Mesendoderm (in vitro differentiated cells): Measurements from ENCODE around the gene RTKN.
A peak's percentile ranks its signal among the peaks of the same experiment; 100 is the strongest.
"Not testable (repeated sequence)": the region's sequence is repeated elsewhere in the genome, so short reads cannot be mapped to it uniquely, and the experiment has no call there.

Experiments used
- DNase-seq: peaks from one replicate; pipeline ENCODE4 v3.0.0; 2013
- H2AK5ac ChIP-seq: 2 replicates; pipeline ENCODE4 v1.6.1; 2013; ENCODE audit warnings: low read length, inconsistent platforms
- H2BK120ac ChIP-seq: 2 replicates; pipeline ENCODE4 v1.6.1; 2013; ENCODE audit warnings: low read depth, mild to moderate bottlenecking, low read length, moderate library complexity, mixed read lengths
- H2BK15ac ChIP-seq: replicated peaks from 2 replicates; pipeline ENCODE4 v1.6.1; 2013; ENCODE audit warnings: low read depth, mild to moderate bottlenecking, moderate library complexity
- H2BK5ac ChIP-seq: 2 replicates; pipeline ENCODE4 v1.6.1; 2013; ENCODE audit warnings: low read length, inconsistent platforms
- H3K18ac ChIP-seq: 2 replicates; pipeline ENCODE4 v1.6.1; 2013; ENCODE audit warnings: mild to moderate bottlenecking, low read length, mixed read lengths
- H3K23ac ChIP-seq: one replicate; pipeline ENCODE4 v1.6.1; 2013; ENCODE audit warnings: low read length
- H3K27ac ChIP-seq: 2 replicates; pipeline ENCODE4 v1.5.1; 2013; ENCODE audit warnings: low read depth, mild to moderate bottlenecking, inconsistent platforms, low read length, moderate library complexity
- H3K27me3 ChIP-seq: 2 replicates; pipeline ENCODE4 v1.6.1; 2013; ENCODE audit warnings: low read length, control low read depth, mild to moderate bottlenecking, inconsistent platforms; ENCODE audit not compliant: insufficient read depth, poor library complexity
- H3K36me3 ChIP-seq: 2 replicates; pipeline ENCODE4 v1.6.1; 2013; ENCODE audit warnings: low read length, inconsistent platforms; ENCODE audit not compliant: control insufficient read depth, insufficient read depth
- H3K4ac ChIP-seq: one replicate; pipeline ENCODE4 v1.6.1; 2013; ENCODE audit warnings: low read depth, mild to moderate bottlenecking, low read length, moderate library complexity
- H3K4me1 ChIP-seq: 2 replicates; pipeline ENCODE4 v1.6.1; 2013; ENCODE audit warnings: low read depth, low read length, inconsistent platforms; ENCODE audit not compliant: control insufficient read depth
- H3K4me2 ChIP-seq: 2 replicates; pipeline ENCODE4 v1.6.1; 2013; ENCODE audit warnings: low read length
- H3K4me3 ChIP-seq: 2 replicates; pipeline ENCODE4 v1.5.1; 2013; ENCODE audit warnings: mild to moderate bottlenecking, low read length
- H3K56ac ChIP-seq: one replicate; pipeline ENCODE4 v1.6.1; 2013; ENCODE audit warnings: low read length
- H3K79me1 ChIP-seq: 2 replicates; pipeline ENCODE4 v1.6.1; 2013; ENCODE audit warnings: low read length, inconsistent platforms
- H3K79me2 ChIP-seq: 2 replicates; pipeline ENCODE4 v1.6.1; 2013; ENCODE audit warnings: mild to moderate bottlenecking, low read length; ENCODE audit not compliant: control insufficient read depth, insufficient read depth
- H3K9ac ChIP-seq: 2 replicates; pipeline ENCODE4 v1.6.1; 2013; ENCODE audit warnings: low read length, inconsistent platforms
- H4K5ac ChIP-seq: one replicate; pipeline ENCODE4 v1.6.1; 2013; ENCODE audit warnings: low read length
- H4K8ac ChIP-seq: one replicate; pipeline ENCODE4 v1.6.1; 2013; ENCODE audit warnings: low read depth, mild to moderate bottlenecking, control low read depth, low read length, moderate library complexity
- WGBS: extraction: QIAGEN DNeasy Blood & Tissue Kit; methylation state at CpG from one replicate; pipeline ENCODE4 v1.1.7; 2013; ENCODE audit warnings: low lambda C conversion rate, missing lambda C conversion rate; ENCODE audit not compliant: insufficient coverage; ENCODE audit errors: extremely low coverage; 5-methylcytosine and 5-hydroxymethylcytosine counted together

Gene RTKN

DNA sequence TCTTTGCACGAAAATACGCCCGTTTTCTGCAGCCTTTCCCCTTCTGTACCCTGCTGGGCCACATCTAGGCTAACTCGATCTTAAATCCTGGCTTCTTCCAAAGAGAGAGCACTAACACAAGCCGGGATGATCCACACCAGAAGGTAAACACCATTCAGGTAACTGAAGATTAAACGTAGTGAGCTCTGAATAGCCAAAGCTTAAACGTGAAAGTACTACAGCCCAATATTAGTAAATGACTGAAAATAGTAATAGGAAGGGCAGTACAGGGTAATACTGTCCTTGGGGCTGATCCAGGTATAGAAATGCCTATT lies 31.2 kb upstream of the RTKN start:
- Histone ChIP-seq H4K8ac (no peak overlapping the region), H3K79me1 (no peaks in the 10 kb centered on the region), H3K4me1 (no peaks in the 10 kb centered on the region), H2BK15ac (no peak overlapping the region), H3K36me3 (peaks cover 5% of the 10 kb centered on the region), H3K79me2 (no peaks in the 10 kb centered on the region), H2AK5ac (no peak overlapping the region), H3K9ac (peak overlapping the region; percentile 97), H3K23ac (no peak overlapping the region), H2BK120ac (no peak overlapping the region), H3K27ac (peak overlapping the region; percentile 42), H4K5ac (peak overlapping the region; percentile 9), H3K18ac (peak overlapping the region; percentile 52), H3K27me3 (no peaks in the 10 kb centered on the region), H3K56ac (peak overlapping the region; percentile 81), H3K4me3 (peak overlapping the region; percentile 6), H3K4me2 (peak overlapping the region; percentile 47), H3K4ac (no peak overlapping the region), H2BK5ac (no peak overlapping the region)
- DNase-seq = no peak
- WGBS = no CpG with 5 or more reads among the region's 7 CpGs

DNA sequence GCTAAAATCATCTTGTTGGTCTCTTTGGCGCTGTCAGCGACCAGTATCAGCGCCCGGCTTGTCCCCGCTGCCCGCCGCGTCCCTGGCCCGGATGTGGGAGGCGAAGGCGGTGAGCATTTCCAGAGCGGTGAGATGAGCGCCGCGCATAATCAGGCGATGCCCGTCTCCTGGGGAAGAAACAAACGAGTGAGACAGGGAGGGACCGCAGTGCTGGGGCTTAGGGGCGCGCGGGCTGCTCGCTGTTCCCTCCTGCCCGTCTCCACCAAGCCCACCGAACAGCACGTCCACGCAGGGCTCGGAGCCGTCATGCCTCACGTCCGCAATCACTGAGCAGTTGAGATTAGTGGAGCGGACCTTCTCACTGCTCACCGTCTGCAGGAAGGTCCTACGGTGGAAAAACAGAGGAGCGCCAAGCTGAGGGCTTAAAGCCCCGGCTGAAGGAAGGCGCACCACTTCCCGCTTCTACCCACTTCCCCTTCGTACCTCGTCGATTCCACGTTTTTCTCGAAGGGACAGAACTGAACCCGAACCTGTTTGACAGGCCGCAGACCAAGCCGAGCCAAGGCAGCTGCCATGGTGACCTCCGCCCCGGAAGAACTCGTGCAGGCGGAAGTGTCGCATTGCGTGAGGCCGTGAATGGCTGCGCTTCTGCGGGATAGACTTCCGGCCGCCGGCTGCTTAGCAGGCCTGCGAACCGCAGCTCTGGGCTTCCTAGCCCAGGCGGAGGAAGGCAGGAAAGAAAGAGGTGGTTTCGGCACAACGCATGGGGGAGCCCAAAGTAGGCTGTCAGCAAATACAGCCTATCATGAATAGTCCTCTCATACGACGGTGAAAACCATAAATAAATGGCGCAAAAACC lies 30.6 kb upstream of the RTKN start, which contains the start of gene MRPL53:
MRPL53 (minus strand) TSS at position 595 of the 859 bp plus-strand sequence; CDS start at position 575, 20 bp downstream.
- Histone ChIP-seq H3K4ac (no peak within 1 kb of the TSS), H4K8ac (no peak within 1 kb of the TSS), H4K5ac (peak within 1 kb of the TSS; percentile 47), H2AK5ac (no peak within 1 kb of the TSS), H3K9ac (peak within 1 kb of the TSS; percentile 97), H3K36me3 (peaks cover 5% of the 10 kb centered on the region), H3K79me2 (no peaks in the 10 kb centered on the region), H3K27me3 (no peaks in the 10 kb centered on the region), H2BK5ac (peak within 1 kb of the TSS; percentile 74), H3K4me3 (peak within 1 kb of the TSS; percentile 94), H3K18ac (peak within 1 kb of the TSS; percentile 52), H3K23ac (peak within 1 kb of the TSS; percentile 97), H3K56ac (peak within 1 kb of the TSS; percentile 100), H2BK15ac (no peak within 1 kb of the TSS), H3K27ac (peak within 1 kb of the TSS; percentile 78), H2BK120ac (no peak within 1 kb of the TSS), H3K4me1 (no peaks in the 10 kb centered on the region), H3K79me1 (no peaks in the 10 kb centered on the region), H3K4me2 (peak within 1 kb of the TSS; percentile 69)
- no CpG with 5 or more reads among the region's 66 CpGs for WGBS
- DNase-seq = peak; percentile 98

DNA sequence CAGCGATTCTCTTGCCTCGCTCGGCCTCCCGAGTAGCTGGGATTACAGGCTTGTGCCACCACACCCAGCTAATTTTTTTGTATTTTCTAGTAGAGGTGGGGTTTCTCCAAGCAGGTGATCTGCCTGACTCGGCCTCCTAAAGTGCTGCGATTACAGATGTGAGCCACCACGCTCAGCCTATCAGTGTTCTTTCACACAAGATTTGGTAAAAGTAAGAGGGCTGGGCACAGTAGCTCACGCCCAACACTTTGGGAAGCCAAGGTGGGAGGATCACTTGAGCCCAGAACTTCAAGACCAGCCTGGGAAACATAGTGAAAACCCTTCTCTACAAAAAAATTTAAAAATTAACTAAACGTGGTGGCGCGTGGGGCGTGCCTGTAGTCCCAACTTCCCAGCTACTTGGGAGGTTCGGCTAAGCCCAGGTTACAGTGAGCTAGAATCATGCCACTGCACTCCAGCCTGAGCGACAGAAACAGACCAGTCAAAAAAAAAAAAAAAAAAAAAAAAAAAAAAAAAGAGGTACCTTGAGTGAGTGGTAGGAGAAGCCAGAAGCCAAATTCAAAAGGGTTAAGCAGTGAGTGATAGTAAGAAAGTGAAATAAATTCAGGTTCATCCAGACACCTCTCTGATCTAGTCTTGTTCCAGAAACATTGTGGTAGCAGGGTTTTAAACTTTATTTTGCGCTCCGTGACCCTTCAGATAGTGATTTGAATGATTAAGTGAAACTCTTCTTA lies 29.8 kb upstream of the RTKN start:
- H3K4ac ChIP-seq = no peak overlapping the region
- H3K36me3 ChIP-seq = peaks cover 5% of the 10 kb centered on the region
- no peaks in the 10 kb centered on the region for H3K27me3 ChIP-seq
- H2AK5ac ChIP-seq = no peak overlapping the region
- no peaks in the 10 kb centered on the region for H3K79me1 ChIP-seq
- no peak overlapping the region for H4K5ac ChIP-seq
- no peak overlapping the region for H2BK15ac ChIP-seq
- H4K8ac ChIP-seq = no peak overlapping the region
- H3K4me1 ChIP-seq = no peaks in the 10 kb centered on the region
- no peak overlapping the region for H3K23ac ChIP-seq
- peak overlapping the region; percentile 97 for H3K9ac ChIP-seq
- no peaks in the 10 kb centered on the region for H3K79me2 ChIP-seq
- H3K18ac ChIP-seq = no peak overlapping the region
- no CpG with 5 or more reads among the region's 16 CpGs for WGBS
- no peak for DNase-seq
- peak overlapping the region; percentile 69 for H3K4me2 ChIP-seq
- no peak overlapping the region for H2BK120ac ChIP-seq
- peak overlapping the region; percentile 78 for H3K27ac ChIP-seq
- peak overlapping the region; percentile 100 for H3K56ac ChIP-seq
- peak overlapping the region; percentile 94 for H3K4me3 ChIP-seq
- H2BK5ac ChIP-seq = no peak overlapping the region

GRCh38 chr2:74470742-74471141 lies 29.0 kb upstream of the RTKN start:
- H3K9ac ChIP-seq, H3K18ac ChIP-seq, H3K4me3 ChIP-seq, DNase-seq, H2BK15ac ChIP-seq, H3K23ac ChIP-seq, H3K27ac ChIP-seq, H3K4me1 ChIP-seq, H2BK120ac ChIP-seq, H3K56ac ChIP-seq, H3K79me1 ChIP-seq, H3K4ac ChIP-seq, H3K36me3 ChIP-seq, H2BK5ac ChIP-seq, H2AK5ac ChIP-seq, H3K79me2 ChIP-seq, H4K5ac ChIP-seq, H4K8ac ChIP-seq, H3K27me3 ChIP-seq, H3K4me2 ChIP-seq: not testable (repeated sequence)
- no CpG with 5 or more reads among the region's 12 CpGs for WGBS

- no peak overlapping the region for H2BK15ac ChIP-seq
- peaks cover 3% of the 10 kb centered on the region for H3K79me1 ChIP-seq
- H3K4me3 ChIP-seq = peak overlapping the region; percentile 82
- peak overlapping the region; percentile 94 for H3K23ac ChIP-seq
- H3K4me1 ChIP-seq = no peaks in the 10 kb centered on the region
- H4K5ac ChIP-seq = no peak overlapping the region
- H2BK120ac ChIP-seq = no peak overlapping the region
- H3K4ac ChIP-seq = no peak overlapping the region
- H3K56ac ChIP-seq = peak overlapping the region; percentile 98
- DNase-seq = no peak
- no peak overlapping the region for H2BK5ac ChIP-seq
- peaks cover 3% of the 10 kb centered on the region for H3K36me3 ChIP-seq
- no peak overlapping the region for H2AK5ac ChIP-seq
- H3K27me3 ChIP-seq = no peaks in the 10 kb centered on the region
- no peak overlapping the region for H4K8ac ChIP-seq
- peaks cover 8% of the 10 kb centered on the region for H3K79me2 ChIP-seq
- peak overlapping the region; percentile 93 for H3K4me2 ChIP-seq
- no CpG with 5 or more reads among the region's 13 CpGs for WGBS
- H3K27ac ChIP-seq = no peak overlapping the region
- H3K9ac ChIP-seq = peak overlapping the region; percentile 97
- H3K18ac ChIP-seq = no peak overlapping the region
Observed at GRCh38 chr2:74464406-74464805, 22.7 kb upstream of the RTKN start.
